NCI-H2227 treated with DMSO at 0.1 percent for 48 hours (cell line): ENCODE results near the gene CLDN22.

Source experiments
- DNase-seq: peaks from one replicate; lab custom pipeline; 2025; lab: John Stamatoyannopoulos, UW

The CLDN22 gene

DNA sequence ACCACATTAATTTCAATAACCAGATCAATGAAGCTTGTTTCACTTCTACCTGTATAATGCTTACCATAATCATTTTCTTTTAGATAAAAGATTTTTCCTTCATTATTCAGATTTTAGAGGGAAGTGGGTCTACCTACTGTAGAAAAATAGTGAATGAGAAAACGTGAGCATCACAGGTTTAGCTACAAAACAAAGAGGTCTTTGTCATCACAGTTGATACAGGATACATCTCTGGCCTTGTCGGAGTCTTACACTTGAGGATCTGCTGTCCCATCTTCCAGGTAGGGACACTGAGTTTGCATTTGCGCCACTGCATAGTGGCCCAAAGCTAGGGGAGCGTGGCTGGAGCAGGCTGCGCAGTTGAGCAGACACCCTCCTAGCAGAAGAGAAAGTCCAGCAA is 1.4 kb upstream of the CLDN22 start:
- DNase-seq: no peak

DNA sequence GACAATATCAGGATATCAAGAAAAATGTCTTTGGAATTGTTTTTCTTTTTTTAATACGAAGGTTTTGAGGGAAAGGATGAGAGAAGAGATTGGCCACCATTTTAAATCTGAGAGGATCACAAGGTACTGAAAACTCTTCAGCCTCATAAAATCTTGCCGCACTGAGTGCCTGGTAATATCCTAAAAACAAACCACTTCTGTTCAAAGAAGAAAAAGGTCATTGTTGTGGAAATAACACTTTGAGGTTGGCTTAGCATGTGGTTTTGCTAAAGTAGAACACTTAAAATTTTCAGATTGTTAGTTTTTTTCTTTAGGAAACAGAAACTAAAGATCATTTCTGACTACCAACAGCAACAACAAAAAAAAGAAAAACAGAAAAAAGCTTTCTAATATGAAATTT is 1.0 kb upstream of the CLDN22 start:
- no peak for DNase-seq

DNA sequence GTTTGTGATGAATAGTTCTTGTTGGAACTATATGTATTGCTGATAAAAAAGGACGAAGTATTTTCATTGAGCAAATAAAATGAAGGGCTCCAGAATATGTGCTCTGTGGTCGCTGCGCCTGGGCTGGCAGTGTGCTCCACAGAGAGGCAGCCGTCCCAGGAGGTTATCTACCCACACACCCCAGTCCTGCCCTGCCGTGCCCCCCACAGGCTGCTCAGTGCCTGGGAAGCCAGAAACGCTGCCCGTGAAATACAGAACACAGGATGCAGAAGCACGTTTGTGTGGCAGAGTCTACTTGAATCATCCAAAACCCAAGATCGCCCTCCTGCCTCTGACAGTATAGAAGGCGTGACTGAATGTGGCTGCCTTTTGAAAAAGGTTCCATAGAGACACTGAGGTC is 1.4 kb downstream of the CLDN22 start:
- no peak for DNase-seq

DNA sequence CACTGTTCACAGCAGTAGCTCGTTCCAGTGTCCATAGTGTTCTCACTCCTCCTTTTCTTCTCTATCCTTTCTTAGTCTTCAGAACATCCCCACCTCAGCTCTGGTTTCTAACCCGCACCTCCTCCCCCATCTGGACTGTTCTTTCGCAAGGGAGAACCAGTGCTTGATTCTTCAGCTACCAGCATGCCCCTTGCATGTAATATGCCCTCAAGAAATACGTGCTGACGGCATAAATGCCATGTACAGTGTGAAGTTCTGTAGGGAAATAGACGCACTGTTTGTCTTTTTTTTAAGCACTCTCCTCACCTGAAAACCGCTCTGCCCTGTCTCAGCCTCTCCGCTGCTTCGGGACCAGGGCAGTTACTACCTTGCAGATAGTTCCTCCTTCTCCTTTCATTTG is 5.3 kb downstream of the CLDN22 start:
- DNase-seq: no peak

DNA sequence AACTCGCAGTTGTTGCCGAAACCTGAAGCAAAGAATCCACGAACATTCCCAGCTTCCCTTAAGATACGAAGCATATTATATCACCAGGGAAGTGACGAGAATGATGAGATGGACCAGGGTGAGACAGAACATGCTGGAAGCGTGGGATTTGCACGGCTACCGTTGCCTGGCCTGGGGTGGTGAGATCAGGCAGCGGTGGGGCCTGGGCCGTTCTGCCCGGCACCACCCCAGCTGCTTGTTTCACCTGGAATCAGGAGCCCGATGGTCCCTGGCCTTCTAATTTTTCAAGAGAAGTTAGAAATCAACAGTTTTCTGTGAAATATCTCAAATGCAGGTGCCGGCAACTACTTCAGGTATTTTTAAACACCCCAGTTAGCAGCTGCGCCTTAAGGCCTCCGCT is 5.7 kb downstream of the CLDN22 start:
- DNase-seq: no peak

DNA sequence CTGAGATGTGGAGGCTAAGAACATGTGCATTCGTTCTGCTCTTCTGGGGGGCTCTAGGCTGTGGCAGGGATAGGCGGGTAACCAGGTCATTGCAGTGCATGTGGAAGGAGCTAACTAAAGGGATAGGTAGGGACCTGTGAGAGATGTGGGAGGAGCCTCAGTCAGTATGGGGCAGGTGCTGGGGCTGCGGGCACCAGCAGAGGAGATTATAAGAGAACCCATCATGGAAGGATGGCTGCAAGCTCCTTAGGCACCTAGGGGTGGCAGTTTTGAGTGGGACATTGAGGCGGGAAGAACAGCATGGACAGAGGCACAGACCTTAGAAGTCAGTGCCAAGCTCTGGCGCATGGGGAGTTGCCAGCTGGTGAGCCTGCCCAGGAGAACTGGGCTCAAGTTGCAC is 7.2 kb downstream of the CLDN22 start:
- DNase-seq: no peak

DNA sequence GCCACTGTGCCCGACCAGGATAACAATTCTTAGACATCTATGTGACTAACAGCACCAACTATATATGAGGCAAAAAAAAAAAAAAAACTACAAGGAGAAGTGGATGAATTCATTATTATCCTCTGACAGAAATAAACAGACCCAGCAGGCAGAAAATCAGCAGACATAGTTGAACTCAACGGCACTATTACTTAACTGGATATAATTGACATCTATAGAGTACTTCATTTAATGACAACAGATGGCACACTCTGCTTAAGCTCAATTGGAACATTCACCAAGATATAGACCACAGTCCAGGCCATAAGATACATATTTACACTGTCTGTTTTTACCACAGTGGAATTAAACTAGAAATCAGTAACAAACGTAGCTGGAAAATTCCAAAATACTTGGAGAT is 13.3 kb downstream of the CLDN22 start:
- peak; percentile 60 for DNase-seq

DNA sequence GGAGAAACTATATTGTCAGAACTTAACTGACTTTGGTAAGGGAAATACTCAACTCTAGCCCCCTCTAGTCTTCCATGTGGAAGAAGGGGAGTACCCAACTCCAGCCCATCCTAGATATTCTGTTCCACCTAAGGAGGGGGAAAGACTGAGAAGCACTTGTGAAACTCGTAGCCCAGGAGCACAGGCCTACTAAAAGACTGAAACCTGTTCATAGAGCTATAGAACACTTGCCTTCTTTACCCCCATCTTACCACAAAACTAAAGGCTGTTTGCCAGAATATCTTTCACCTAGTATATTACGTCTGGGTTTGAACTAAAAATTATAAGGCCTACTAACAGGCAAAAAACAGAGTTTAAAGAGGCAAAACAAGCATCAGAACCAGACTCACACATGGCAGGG is 15.5 kb downstream of the CLDN22 start:
- DNase-seq: no peak

DNA sequence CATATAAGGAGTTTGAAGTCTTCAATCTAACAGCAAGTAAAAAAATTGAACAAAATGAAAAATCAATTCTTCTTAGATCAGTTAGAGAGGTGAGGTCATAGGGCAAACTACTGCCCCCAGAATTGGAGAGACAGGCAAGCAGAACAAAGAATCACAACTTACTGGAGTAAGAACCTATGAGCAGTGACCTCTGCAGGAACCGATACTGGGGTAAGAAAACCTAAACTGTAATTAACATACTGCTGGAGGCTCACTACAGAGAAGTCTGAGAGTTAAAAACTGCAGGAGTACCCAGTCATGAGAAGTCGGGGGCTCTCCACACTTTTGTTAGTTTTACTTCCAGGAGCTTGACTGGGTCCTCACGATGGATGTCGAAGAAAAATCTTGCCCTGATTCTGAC is 16.0 kb downstream of the CLDN22 start:
- DNase-seq: no peak

DNA sequence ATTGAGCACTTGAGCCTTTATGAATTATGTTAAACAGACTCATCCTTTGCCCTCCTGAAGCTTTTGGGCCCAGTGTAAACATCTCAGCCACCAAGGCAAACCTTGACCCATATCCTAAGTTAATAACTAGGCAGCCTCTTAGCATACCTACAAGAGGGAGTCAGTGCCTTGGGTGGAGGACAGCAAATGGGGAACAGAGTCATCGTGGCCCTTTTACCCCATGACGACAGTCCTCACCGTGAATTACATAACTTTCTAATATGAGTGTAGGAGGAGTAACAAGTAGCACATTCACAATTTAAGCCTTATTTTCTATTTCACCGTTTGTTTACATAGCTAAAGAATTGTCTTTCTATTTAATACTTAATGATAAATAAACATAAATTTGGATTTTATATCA is 16.8 kb downstream of the CLDN22 start:
- DNase-seq: no peak

DNA sequence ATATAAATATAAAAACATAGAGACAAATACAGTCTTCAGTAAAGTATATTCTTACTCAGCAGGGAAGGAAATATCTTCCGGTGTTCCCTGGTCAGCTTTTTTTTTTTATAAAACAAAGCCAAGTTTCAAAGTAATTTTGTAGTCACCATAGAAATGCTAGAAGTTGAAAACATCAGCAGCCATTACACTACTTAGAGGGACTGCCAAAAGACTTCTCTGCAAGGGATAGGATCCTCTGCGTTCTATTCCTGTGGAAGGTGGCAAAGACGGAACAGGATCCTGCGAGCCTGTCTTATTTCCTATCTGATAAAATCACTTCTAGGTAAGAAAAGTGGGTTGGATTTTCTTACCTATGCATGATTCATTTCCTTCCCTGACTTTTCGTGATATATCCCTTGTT is 19.4 kb downstream of the CLDN22 start:
- DNase-seq: no peak

DNA sequence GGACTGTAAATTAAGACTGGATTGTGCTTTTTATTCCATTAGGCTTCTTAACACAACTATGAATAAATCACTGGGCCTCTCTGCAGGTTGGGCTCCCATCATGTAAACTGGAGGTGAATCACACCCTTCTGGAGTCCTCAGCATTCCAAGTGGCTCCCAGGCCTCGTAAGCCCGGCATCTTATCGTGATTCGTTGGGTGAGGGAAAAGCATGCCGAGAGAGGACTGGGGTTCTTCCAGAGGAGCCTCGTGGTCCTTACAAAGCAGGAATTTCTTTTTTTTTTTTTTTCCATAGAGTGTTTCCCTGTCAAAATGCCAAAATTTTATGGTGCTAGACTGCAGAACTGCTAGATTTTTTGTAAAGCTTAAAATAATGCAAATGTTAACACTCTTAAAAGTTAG is 20.0 kb downstream of the CLDN22 start:
- DNase-seq: no peak

DNA sequence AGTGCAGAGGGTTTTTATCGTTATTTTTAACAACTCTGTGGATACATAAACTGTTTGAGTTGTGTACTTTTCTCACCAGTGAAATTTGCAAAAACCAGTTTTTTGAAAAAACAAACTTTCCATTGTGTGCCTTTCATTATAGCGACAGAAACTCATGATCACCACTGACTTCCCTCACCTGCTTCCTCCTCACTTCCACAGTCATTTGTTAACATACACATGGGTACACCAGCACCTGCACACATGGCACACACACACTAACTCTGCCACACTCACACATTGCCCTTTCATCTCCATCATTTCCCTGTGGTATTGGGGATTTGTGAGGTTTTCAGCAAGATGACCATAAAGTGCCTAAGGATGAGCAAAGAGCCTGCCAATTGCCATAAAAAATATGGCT is 20.6 kb downstream of the CLDN22 start:
- DNase-seq: no peak

DNA sequence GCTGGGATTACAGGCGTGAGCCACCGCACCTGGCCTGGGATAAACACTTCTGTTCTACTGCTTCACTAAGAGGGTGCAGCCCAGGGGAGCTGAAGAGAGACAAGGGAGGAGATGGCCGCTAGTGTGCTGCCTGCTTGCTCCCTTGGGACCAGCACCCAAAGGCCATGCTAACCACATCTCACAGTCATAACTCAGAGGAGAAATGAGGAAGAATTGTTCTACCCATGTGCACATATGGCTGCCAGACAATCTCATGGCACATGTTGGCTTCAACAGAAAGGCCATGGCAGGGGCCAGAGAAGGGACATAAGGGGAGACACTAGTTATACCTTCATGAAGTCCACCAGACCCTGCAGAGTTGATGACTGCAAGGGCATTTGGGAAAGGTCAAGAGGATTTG is 22.4 kb downstream of the CLDN22 start:
- no peak for DNase-seq

DNA sequence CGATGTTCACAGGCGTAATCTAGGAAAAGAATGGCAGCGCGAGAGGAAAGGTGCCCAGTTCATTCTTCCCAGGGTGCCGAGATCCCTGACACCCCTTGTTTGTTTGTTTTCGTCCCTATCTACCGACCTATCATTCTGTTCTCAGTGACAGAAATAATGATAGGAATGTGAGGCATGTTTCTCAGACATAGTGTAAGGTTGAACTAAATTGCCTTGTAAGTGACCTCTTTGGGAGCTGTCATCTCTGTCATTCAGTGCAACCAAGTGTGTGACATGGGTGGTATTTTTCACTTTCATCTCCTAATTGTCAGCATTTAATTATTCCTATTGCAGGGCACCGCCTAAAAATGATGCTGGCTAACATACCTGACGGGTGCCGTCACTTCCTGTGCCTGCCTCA is 24.4 kb downstream of the CLDN22 start:
- no peak for DNase-seq

DNA sequence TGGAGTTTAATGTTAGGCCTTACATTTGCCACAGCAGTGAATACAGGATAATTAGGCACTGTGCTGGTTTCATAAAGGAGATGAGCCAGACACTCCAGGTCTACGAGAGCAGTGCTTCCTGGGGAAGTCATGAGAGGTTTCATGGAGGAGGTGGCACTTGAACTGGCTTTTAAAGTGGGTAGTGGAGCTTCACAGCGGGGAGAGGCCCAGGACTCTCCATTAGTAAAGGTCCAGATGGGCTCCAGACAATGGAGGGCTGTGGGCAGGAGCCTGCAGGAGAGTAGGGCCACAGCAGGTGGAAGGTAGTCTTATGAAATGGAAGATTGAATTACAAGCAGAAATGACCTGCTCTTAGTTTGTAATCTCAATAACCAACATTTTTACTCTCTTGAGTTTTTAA is 29.0 kb downstream of the CLDN22 start:
- DNase-seq: peak; percentile 9

DNA sequence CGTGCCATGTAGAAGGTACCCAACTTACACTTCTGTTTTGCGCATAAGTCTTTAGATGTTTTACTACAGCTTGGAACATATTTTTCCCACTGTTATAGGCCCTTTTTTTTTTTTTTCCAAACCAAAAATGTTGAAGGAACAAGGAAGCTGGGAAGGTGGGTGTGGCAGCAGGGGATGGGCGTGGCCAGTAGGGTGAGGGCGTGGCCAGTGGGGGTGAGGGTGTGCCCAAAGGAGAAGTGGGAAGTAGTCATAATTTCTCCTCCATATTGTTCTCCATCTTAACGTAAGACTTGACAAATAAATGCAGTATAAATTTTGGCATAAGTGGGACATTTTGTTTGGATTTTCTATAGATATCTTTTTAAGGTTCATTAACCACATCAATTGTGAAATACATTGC is 30.4 kb downstream of the CLDN22 start:
- DNase-seq: no peak

DNA sequence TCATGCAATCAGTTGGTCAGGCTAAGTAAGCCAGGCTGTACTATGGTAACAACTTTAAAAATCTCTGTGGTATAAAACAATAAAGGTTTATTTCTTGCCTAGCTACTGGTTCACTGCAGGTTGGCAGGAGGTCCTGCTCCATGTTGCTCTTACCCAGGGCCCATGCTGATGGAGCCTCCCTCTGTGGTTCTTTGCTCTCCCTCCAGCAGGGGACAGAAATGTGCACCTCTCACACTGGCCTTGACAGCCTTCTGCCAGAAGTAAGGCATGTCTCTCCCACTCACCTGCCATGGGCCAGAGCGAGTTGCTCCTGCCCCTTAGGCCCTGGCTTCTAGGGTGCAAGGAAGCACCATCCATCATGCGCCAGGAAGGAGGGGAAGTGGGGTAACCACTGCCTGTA is 31.1 kb downstream of the CLDN22 start:
- no peak for DNase-seq

DNA sequence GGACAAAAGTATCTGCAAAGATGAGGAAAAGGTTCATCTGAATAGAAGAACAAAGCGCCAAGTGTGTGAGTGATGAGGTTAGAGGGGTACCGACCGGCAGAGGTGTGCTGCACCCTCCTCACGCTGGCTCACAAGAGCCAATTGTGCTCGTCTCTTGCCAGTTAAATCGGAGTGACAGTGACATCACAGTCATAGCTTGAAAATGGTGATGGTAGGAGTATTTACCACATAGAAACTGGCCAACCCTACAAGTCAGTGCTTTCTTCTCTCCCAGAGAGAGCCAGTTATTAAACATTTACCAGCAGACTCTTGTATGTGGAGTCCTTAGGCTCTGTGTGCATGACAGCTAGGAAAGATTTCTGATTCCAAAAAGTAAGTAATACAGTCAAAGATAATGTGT is 32.4 kb downstream of the CLDN22 start:
- DNase-seq: no peak

DNA sequence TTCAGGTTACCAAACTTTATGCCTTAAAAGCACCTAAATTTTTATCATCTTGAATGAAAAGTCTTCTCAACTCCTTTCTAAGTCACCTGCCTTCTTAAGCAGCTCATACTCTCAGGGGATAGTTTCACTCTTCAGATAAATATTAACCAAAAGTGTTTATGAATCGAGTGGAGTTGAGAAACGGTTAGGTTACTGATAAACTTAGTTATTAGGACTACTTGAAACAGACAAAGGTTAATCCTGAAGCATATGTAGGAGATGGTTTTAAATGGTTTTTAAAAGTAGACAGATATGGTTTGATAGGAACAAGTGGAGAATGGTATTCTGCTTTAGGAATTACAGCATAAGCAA is 32.8 kb downstream of the CLDN22 start:
- no peak for DNase-seq

DNA sequence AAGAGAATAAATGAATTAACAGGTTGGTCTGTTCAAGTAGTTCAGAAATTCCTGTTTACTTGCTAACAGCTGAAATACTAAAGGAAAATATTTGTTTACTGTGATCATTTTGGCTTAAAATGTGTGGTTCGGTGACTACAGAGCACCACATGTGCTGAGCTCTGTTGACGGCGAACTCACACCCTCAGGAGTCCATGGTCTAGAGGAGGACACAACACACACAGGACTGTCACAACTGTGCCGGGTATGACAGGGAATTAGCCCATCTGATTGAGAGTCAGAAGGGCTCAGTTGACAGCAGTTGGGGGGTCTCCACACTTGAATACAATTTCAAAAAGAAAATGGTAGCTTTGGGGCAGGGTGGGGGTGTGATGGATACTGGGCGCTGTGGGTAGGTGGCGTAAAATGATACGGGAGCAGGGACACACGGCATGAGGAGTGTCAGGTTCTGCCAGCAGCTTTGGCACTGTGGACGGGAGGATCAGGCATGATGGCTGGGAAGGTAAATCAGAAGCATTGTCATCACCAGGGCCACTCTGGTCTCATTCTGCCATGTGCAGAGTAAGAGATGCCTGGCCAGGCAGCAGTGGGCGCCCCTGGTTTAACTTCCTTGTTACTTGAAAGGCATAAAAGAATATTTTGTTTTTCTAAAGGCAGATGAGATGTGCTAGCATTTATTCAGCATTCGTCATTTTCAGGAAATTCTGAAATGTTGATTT is 33.3 kb downstream of the CLDN22 start:
- DNase-seq: no peak

DNA sequence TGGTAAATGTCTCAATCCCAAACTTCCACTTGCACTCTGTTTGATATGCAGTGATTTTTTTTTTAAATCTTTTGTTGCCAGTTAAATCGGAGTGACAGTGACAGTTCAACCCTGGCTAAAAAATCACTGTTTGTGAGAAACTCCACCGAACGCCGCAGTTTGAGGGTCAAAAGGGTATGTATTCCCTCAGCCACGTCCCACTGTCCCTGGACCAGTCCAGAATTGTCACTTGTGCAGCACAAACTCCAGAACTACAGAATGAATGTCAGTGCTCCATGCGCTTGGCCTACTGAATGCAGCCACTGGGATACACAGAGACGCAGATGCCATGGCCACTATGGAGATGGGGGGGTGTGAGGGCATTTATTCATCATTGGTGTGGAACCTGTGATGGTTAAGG is 34.2 kb downstream of the CLDN22 start:
- no peak for DNase-seq

DNA sequence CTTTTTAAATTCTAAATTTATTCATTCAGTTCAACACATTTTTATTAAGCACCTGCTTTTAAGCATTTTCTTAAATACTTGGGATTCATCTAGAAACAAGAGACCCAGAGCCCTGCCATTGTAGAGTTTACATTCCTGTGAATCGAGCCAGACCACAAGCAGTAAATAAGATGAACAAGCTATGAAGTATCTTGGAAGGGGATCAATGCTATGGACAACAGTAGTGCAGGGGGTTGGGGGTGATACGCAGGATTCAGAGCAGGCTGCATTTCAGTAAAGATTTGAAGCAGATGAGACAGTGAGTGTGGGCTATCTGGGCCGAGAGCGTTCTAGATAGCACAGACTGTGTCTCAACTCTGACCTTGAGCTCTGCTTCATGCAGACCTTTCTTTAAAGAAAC is 35.1 kb downstream of the CLDN22 start:
- DNase-seq: no peak

DNA sequence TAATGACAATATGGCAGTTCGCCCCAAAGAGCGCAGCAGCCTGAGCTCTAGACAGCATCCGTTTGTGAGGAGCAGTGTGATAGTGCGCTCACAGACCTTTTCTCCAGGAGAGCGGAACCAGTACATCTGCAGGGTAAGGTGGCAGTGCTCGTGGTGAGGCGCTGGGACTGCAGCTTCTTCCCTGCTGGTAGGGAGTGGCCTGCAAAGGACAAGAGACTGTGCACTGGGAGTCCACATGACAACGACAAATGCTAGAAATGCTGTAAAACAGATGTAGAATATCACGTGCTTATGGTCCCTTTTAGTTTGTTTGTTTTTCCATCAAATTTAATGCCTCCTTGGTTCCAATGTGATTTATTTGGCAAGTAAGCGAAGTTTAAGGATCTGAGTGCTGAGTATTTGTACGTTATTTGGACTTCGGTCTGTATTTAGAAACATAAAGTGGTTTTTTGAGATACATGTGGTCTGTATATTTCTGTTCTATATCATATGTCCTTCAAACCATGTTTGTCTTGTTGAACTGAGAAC is 35.8 kb downstream of the CLDN22 start:
- no peak for DNase-seq

DNA sequence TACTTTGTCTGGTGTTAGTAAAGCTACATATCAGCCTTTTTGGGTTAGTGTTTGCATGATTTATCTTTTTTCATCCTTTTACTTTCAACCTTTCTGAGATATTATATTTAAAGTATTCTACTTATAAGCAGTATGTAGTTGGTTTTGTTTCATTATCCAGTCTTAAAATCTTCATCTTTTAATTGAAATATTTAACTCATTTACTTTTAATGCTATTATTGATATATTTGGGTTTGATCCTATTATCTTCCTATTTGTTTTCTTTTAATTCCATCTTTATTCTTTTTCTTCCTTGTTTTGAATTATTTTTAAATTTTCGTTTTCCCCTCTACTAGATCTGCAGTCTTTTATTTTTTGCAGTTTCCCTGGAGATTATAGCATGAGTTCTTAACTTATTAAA is 44.0 kb downstream of the CLDN22 start:
- DNase-seq: no peak
